HepG2 (cell line): Measurements from ENCODE around the gene ATP5PF. TPM values are rescaled to one million over a fixed set of nuclear protein-coding genes. Genes with fewer than 3 reads are reported as not detected.

ENCODE experiments used
- EP300 ChIP-seq, 3 experiments: sonication (generic) in 1 of 3; formaldehyde crosslinking in 1 of 3; IDR thresholded peaks; 2 replicates each; pipeline versions ENCODE4 v1.5.1 to v1.6.1; 2011 to 2020; ENCODE audit warnings: low read depth in 2 of 3, low read length in 2 of 3, borderline replicate concordance in 1 of 3, improper control_type of control experiment in 1 of 3, mild to moderate bottlenecking in 1 of 3, missing genetic modification reagents in 1 of 3, moderate library complexity in 1 of 3
- FIP1L1 ChIP-seq: fragments of 200-400 bp; formaldehyde crosslinking; IDR thresholded peaks from 2 replicates; pipeline ENCODE4 v1.6.1; 2018; ENCODE audit warnings: low read depth, mild to moderate bottlenecking, low read length, moderate library complexity, borderline replicate concordance; ENCODE audit not compliant: insufficient read depth
- IRF9 ChIP-seq: sonication (generic); formaldehyde crosslinking; IDR thresholded peaks from 2 replicates; pipeline ENCODE4 v1.8.0; 2022; ENCODE audit warnings: missing genetic modification reagents, mild to moderate bottlenecking, borderline replicate concordance
- KLF13 ChIP-seq: sonication (generic); formaldehyde crosslinking; IDR thresholded peaks from 2 replicates; pipeline ENCODE4 v1.4.0; 2020; ENCODE audit warnings: mild to moderate bottlenecking, missing genetic modification reagents
- LCORL ChIP-seq, 2 experiments: fragments of 450-650 bp in 1 of 2; sonication (generic) in 1 of 2; formaldehyde crosslinking in 1 of 2; IDR thresholded peaks; 2 replicates each; pipeline versions ENCODE4 v1.5.0 to v1.6.1; 2017 to 2020; ENCODE audit warnings: antibody characterized with exemption in 1 of 2, missing genetic modification reagents in 1 of 2
- POGZ ChIP-seq: sonication (generic); formaldehyde crosslinking; IDR thresholded peaks from 2 replicates; pipeline ENCODE4 v1.4.0; 2020; ENCODE audit warnings: mild to moderate bottlenecking, missing genetic modification reagents
- REXO4 ChIP-seq: sonication (generic); formaldehyde crosslinking; IDR thresholded peaks from 2 replicates; pipeline ENCODE4 v1.8.0; 2022; ENCODE audit warnings: missing genetic modification reagents, mild to moderate bottlenecking, borderline replicate concordance
- SETDB1 ChIP-seq: sonication (generic); formaldehyde crosslinking; IDR thresholded peaks from 2 replicates; pipeline ENCODE4 v1.5.1; 2020; ENCODE audit warnings: missing genetic modification reagents, mild to moderate bottlenecking, borderline replicate concordance
- SMAD9 ChIP-seq: sonication (generic); formaldehyde crosslinking; IDR thresholded peaks from 2 replicates; pipeline ENCODE4 v1.5.1; 2020; ENCODE audit warnings: mild to moderate bottlenecking, missing genetic modification reagents
- STAG1 ChIP-seq: sonication (generic); formaldehyde crosslinking; IDR thresholded peaks from 2 replicates; pipeline ENCODE4 v1.4.0; 2020; ENCODE audit warnings: missing genetic modification reagents
- ZBTB7A ChIP-seq: sonication (generic); formaldehyde crosslinking; IDR thresholded peaks from 2 replicates; pipeline ENCODE4 v1.8.0; 2022; ENCODE audit warnings: mild to moderate bottlenecking, missing genetic modification reagents
- ZMYM4 ChIP-seq: sonication (generic); formaldehyde crosslinking; IDR thresholded peaks from 2 replicates; pipeline ENCODE4 v1.8.1; 2023; ENCODE audit warnings: mild to moderate bottlenecking, missing genetic modification reagents
- ZNF782 ChIP-seq: sonication (generic); formaldehyde crosslinking; IDR thresholded peaks from 2 replicates; pipeline ENCODE4 v1.4.0; 2020; ENCODE audit warnings: missing genetic modification reagents, mild to moderate bottlenecking, borderline replicate concordance
- polyA plus RNA-seq, 8 experiments: library from polyadenylated mRNA; depleted of rRNA in 3 of 8; stranded (reverse) in 7 of 8; unstranded in 1 of 8; fragments of >200 nt; fragmentation: Illumina TruSeq in 4 of 8; extraction: Trizol in 4 of 8; gene quantifications; 2 replicates each; pipeline versions ENCODE4 v1.2.1 to v1.2.3, GENCODE V29; 2011 to 2016; ENCODE audit warnings: low read depth in 4 of 8, missing spikeins in 1 of 8, mixed read lengths in 1 of 8; ENCODE audit not compliant: insufficient read depth in 1 of 8
- total RNA-seq, 5 experiments: library from RNA; depleted of rRNA; stranded (reverse); fragments of >200 nt; fragmentation: Illumina TruSeq; extraction: Trizol; gene quantifications; 2 replicates each; pipeline ENCODE4 v1.2.3, GENCODE V29; 2016; ENCODE audit warnings: low read depth in 1 of 5
- TF ChIP-seq, protein P1 (sequence below): sonication (generic); formaldehyde crosslinking; IDR thresholded peaks from 2 replicates; pipeline ENCODE4 v1.4.0; 2020; ENCODE audit warnings: mild to moderate bottlenecking, missing genetic modification reagents
- TF ChIP-seq, protein P2 (sequence below): IDR thresholded peaks from 2 replicates; pipeline ENCODE4 v1.6.1; 2012; ENCODE audit warnings: low read depth, low read length, improper control_type of control experiment

Gene ATP5PF
- total and polyA plus RNA-seq, 2 of the 13 experiments (the other 11 are each of a cell fraction or from before 2014, with no cell fraction given): 131 to 157 TPM

GRCh38 chr21:25734904-25735645, at the start of gene ATP5PF, which contains the start of gene GABPA (continued):
- peak; percentile 53 for TF ChIP-seq LCORL (IDR thresholded peaks at IDR 0.05)
- TF ChIP-seq LCORL (CRISPR knock-in tag; IDR thresholded peaks at IDR 0.05): peak; percentile 37; the same call in 1 of the 2 replicates
- no peak; a peak in 1 of 4 replicates for TF ChIP-seq EP300 (IDR thresholded peaks at IDR 0.05; ENCODE audit: low read depth in 2 of 2, low read length in 2 of 2)
- no peak; the same call in 1 of the 2 replicates for TF ChIP-seq EP300 (CRISPR knock-in tag; IDR thresholded peaks at IDR 0.05; ENCODE audit: borderline replicate concordance)
- no peak for TF ChIP-seq SMAD9 (CRISPR knock-in tag)
- peak; percentile 62; the same call in 1 of the 2 replicates for TF ChIP-seq ZNF782 (CRISPR knock-in tag)
- TF ChIP-seq STAG1 (CRISPR knock-in tag): no peak
- no peak for TF ChIP-seq REXO4 (CRISPR knock-in tag)
- TF ChIP-seq, protein P1, sequence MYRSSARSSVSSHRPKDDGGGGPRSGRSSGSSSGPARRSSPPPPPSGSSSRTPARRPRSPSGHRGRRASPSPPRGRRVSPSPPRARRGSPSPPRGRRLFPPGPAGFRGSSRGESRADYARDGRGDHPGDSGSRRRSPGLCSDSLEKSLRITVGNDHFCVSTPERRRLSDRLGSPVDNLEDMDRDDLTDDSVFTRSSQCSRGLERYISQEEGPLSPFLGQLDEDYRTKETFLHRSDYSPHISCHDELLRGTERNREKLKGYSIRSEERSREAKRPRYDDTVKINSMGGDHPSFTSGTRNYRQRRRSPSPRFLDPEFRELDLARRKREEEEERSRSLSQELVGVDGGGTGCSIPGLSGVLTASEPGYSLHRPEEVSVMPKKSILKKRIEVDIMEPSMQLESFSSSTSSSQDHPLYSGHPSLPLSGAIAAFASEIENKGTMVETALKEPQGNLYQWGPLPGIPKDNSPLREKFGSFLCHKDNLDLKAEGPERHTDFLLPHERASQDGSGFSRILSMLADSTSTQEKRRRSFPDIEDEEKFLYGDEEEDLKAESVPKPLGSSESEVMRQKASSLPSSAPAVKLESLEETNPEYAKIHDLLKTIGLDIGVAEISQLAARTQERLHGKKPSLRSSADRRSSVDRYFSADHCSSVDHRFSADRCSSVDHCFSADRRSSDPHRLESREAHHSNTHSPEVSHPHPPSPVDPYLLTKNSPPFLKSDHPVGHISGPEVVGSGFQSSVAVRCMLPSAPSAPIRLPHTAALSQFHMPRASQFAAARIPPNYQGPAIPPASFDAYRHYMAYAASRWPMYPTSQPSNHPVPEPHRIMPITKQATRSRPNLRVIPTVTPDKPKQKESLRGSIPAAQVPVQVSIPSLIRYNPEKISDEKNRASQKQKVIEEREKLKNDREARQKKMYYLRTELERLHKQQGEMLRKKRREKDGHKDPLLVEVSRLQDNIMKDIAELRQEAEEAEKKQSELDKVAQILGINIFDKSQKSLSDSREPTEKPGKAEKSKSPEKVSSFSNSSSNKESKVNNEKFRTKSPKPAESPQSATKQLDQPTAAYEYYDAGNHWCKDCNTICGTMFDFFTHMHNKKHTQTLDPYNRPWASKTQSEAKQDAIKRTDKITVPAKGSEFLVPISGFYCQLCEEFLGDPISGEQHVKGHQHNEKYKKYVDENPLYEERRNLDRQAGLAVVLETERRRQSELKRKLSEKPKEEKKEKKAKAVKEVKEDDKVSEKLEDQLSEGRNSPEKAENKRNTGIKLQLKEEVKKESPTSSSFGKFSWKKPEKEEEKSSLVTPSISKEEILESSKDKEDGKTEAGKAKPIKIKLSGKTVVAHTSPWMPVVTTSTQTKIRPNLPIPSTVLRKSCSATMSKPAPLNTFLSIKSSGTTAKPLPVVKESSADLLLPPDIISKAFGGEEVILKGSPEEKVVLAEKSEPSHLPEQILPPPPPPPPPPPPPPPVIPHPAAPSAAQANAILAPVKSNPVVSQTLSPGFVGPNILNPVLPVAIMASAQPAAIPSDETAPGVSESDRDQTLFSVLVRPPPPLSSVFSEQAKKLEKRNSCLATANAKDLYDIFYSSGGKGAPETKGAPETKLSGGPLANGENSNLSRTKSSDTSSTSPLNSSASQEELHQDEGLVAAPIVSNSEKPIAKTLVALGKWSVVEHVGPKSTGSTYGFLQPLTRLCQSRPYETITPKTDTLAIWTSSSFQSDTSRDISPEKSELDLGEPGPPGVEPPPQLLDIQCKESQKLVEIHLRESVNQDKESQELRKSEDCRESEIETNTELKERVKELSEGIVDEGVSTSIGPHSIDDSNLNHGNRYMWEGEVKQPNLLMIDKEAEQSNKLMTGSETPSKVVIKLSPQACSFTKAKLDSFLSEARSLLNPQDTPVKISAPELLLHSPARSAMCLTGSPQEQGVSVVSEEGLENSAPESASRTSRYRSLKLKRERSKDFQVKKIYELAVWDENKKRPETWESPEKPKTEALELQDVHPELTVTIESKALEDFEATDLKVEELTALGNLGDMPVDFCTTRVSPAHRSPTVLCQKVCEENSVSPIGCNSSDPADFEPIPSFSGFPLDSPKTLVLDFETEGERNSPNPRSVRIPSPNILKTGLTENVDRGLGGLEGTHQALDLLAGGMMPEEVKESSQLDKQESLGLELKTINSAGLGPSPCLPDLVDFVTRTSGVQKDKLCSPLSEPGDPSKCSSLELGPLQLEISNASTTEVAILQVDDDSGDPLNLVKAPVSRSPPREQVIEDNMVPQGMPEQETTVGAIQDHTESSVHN: no peak
- TF ChIP-seq FIP1L1: 0 out of 2 replicates have a peak, but pooled peaks have one; percentile 48
- TF ChIP-seq SETDB1 (CRISPR knock-in tag): no peak
- peak; percentile 66; the same call in 1 of the 2 replicates for TF ChIP-seq IRF9 (CRISPR knock-in tag)
- 0 out of 2 replicates have a peak, but pooled peaks have one; percentile 31 for TF ChIP-seq ZBTB7A (CRISPR knock-in tag)
- peak; percentile 48 for TF ChIP-seq POGZ (CRISPR knock-in tag)
- TF ChIP-seq KLF13 (CRISPR knock-in tag): no peak
- TF ChIP-seq ZMYM4 (CRISPR knock-in tag): peak; percentile 68
- TF ChIP-seq, protein P2, sequence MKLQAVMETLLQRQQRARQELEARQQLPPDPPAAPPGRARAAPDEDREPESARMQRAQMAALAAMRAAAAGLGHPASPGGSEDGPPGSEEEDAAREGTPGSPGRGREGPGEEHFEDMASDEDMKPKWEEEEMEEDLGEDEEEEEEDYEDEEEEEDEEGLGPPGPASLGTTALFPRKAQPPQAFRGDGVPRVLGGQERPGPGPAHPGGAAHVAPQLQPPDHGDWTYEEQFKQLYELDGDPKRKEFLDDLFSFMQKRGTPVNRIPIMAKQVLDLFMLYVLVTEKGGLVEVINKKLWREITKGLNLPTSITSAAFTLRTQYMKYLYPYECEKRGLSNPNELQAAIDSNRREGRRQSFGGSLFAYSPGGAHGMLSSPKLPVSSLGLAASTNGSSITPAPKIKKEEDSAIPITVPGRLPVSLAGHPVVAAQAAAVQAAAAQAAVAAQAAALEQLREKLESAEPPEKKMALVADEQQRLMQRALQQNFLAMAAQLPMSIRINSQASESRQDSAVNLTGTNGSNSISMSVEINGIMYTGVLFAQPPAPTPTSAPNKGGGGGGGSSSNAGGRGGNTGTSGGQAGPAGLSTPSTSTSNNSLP: no peak
